ENCODE data around the gene SNCAIP.

SNCAIP gene

GRCh38 chr5:122354293-122354692 is 42.3 kb downstream of the SNCAIP start:
- peaks cover 0 to 5% of the 10 kb centered on the region in 2 donors for H3K4me1 ChIP-seq (ENCODE audit: control insufficient read depth in 2 of 2, insufficient read depth in 2 of 2, low read length in 2 of 2)
- H3K9ac ChIP-seq (ENCODE audit: low read depth in 1 of 2, low read length in 2 of 2): no peak overlapping the region
- H3K36me3 ChIP-seq (ENCODE audit: control insufficient read depth in 2 of 2, insufficient read depth in 2 of 2, low read length in 2 of 2): no peaks in the 10 kb centered on the region
- no peaks in the 10 kb centered on the region for H3K27me3 ChIP-seq (ENCODE audit: control insufficient read depth in 2 of 2, insufficient read depth in 2 of 2, low read length in 2 of 2)
- H3K4me3 ChIP-seq (ENCODE audit: low read length in 2 of 2): no peak overlapping the region
- no peak overlapping the region for H3K27ac ChIP-seq (ENCODE audit: low read depth in 2 of 2, low read length in 2 of 2)
- H3K9me3 ChIP-seq (ENCODE audit: control insufficient read depth in 2 of 2, low read length in 2 of 2): no peaks in the 10 kb centered on the region

- Histone ChIP-seq H3K36me3 (ENCODE audit: control insufficient read depth in 2 of 2, insufficient read depth in 2 of 2, low read length in 2 of 2) (no peaks in the 10 kb centered on the region), H3K27me3 (ENCODE audit: control insufficient read depth in 2 of 2, insufficient read depth in 2 of 2, low read length in 2 of 2) (no peaks in the 10 kb centered on the region), H3K9ac (ENCODE audit: low read depth in 1 of 2, low read length in 2 of 2) (no peak overlapping the region), H3K9me3 (ENCODE audit: control insufficient read depth in 2 of 2, low read length in 2 of 2) (no peaks in the 10 kb centered on the region), H3K4me1 (ENCODE audit: control insufficient read depth in 2 of 2, insufficient read depth in 2 of 2, low read length in 2 of 2) (peaks cover 0 to 5% of the 10 kb centered on the region in 2 donors), H3K27ac (ENCODE audit: low read depth in 2 of 2, low read length in 2 of 2) (no peak overlapping the region), H3K4me3 (ENCODE audit: low read length in 2 of 2) (no peak overlapping the region)
These were observed 43.3 kb downstream of the SNCAIP start for GRCh38 chr5:122355324-122355723.

GRCh38 chr5:122356855-122357254 is 44.8 kb downstream of the SNCAIP start:
- Histone ChIP-seq H3K4me1 (ENCODE audit: control insufficient read depth in 2 of 2, insufficient read depth in 2 of 2, low read length in 2 of 2) (peaks cover 0 to 5% of the 10 kb centered on the region in 2 donors), H3K4me3 (ENCODE audit: low read length in 2 of 2) (no peak overlapping the region), H3K27me3 (ENCODE audit: control insufficient read depth in 2 of 2, insufficient read depth in 2 of 2, low read length in 2 of 2) (no peaks in the 10 kb centered on the region), H3K27ac (ENCODE audit: low read depth in 2 of 2, low read length in 2 of 2) (no peak overlapping the region), H3K9ac (ENCODE audit: low read depth in 1 of 2, low read length in 2 of 2) (no peak overlapping the region), H3K9me3 (ENCODE audit: control insufficient read depth in 2 of 2, low read length in 2 of 2) (no peaks in the 10 kb centered on the region), H3K36me3 (ENCODE audit: control insufficient read depth in 2 of 2, insufficient read depth in 2 of 2, low read length in 2 of 2) (no peaks in the 10 kb centered on the region)

GRCh38 chr5:122358372-122358979 is 46.4 kb downstream of the SNCAIP start:
- Histone ChIP-seq H3K27me3 (ENCODE audit: control insufficient read depth in 2 of 2, insufficient read depth in 2 of 2, low read length in 2 of 2) (no peaks in the 10 kb centered on the region), H3K27ac (ENCODE audit: low read depth in 2 of 2, low read length in 2 of 2) (no peak overlapping the region), H3K4me1 (ENCODE audit: control insufficient read depth in 2 of 2, insufficient read depth in 2 of 2, low read length in 2 of 2) (peaks cover 0 to 5% of the 10 kb centered on the region in 2 donors), H3K9ac (ENCODE audit: low read depth in 1 of 2, low read length in 2 of 2) (no peak overlapping the region), H3K4me3 (ENCODE audit: low read length in 2 of 2) (no peak overlapping the region), H3K36me3 (ENCODE audit: control insufficient read depth in 2 of 2, insufficient read depth in 2 of 2, low read length in 2 of 2) (no peaks in the 10 kb centered on the region), H3K9me3 (ENCODE audit: control insufficient read depth in 2 of 2, low read length in 2 of 2) (no peaks in the 10 kb centered on the region)

GRCh38 chr5:122362361-122362760 is 50.3 kb downstream of the SNCAIP start:
- Histone ChIP-seq H3K27ac (ENCODE audit: low read depth in 2 of 2, low read length in 2 of 2) (no peak overlapping the region), H3K4me1 (ENCODE audit: control insufficient read depth in 2 of 2, insufficient read depth in 2 of 2, low read length in 2 of 2) (no peaks in the 10 kb centered on the region), H3K36me3 (ENCODE audit: control insufficient read depth in 2 of 2, insufficient read depth in 2 of 2, low read length in 2 of 2) (no peaks in the 10 kb centered on the region), H3K4me3 (ENCODE audit: low read length in 2 of 2) (no peak overlapping the region), H3K9me3 (ENCODE audit: control insufficient read depth in 2 of 2, low read length in 2 of 2) (no peaks in the 10 kb centered on the region), H3K27me3 (ENCODE audit: control insufficient read depth in 2 of 2, insufficient read depth in 2 of 2, low read length in 2 of 2) (no peaks in the 10 kb centered on the region), H3K9ac (ENCODE audit: low read depth in 1 of 2, low read length in 2 of 2) (no peak overlapping the region)

GRCh38 chr5:122363623-122364022 is 51.6 kb downstream of the SNCAIP start:
- H3K4me1 ChIP-seq (ENCODE audit: control insufficient read depth in 2 of 2, insufficient read depth in 2 of 2, low read length in 2 of 2): no peaks in the 10 kb centered on the region
- no peaks in the 10 kb centered on the region for H3K9me3 ChIP-seq (ENCODE audit: control insufficient read depth in 2 of 2, low read length in 2 of 2)
- H3K9ac ChIP-seq (ENCODE audit: low read depth in 1 of 2, low read length in 2 of 2): no peak overlapping the region
- no peak overlapping the region for H3K27ac ChIP-seq (ENCODE audit: low read depth in 2 of 2, low read length in 2 of 2)
- no peaks in the 10 kb centered on the region for H3K36me3 ChIP-seq (ENCODE audit: control insufficient read depth in 2 of 2, insufficient read depth in 2 of 2, low read length in 2 of 2)
- H3K27me3 ChIP-seq (ENCODE audit: control insufficient read depth in 2 of 2, insufficient read depth in 2 of 2, low read length in 2 of 2): no peaks in the 10 kb centered on the region
- H3K4me3 ChIP-seq (ENCODE audit: low read length in 2 of 2): no peak overlapping the region

- no peaks in the 10 kb centered on the region for H3K4me1 ChIP-seq (ENCODE audit: control insufficient read depth in 2 of 2, insufficient read depth in 2 of 2, low read length in 2 of 2)
- no peak overlapping the region for H3K9ac ChIP-seq (ENCODE audit: low read depth in 1 of 2, low read length in 2 of 2)
- no peaks in the 10 kb centered on the region for H3K27me3 ChIP-seq (ENCODE audit: control insufficient read depth in 2 of 2, insufficient read depth in 2 of 2, low read length in 2 of 2)
- no peak overlapping the region for H3K27ac ChIP-seq (ENCODE audit: low read depth in 2 of 2, low read length in 2 of 2)
- H3K9me3 ChIP-seq (ENCODE audit: control insufficient read depth in 2 of 2, low read length in 2 of 2): no peaks in the 10 kb centered on the region
- H3K36me3 ChIP-seq (ENCODE audit: control insufficient read depth in 2 of 2, insufficient read depth in 2 of 2, low read length in 2 of 2): no peaks in the 10 kb centered on the region
- no peak overlapping the region for H3K4me3 ChIP-seq (ENCODE audit: low read length in 2 of 2)
These were observed 54.5 kb downstream of the SNCAIP start for GRCh38 chr5:122366501-122366900.

- H3K36me3 ChIP-seq (ENCODE audit: control insufficient read depth in 2 of 2, insufficient read depth in 2 of 2, low read length in 2 of 2): no peaks in the 10 kb centered on the region
- H3K27me3 ChIP-seq (ENCODE audit: control insufficient read depth in 2 of 2, insufficient read depth in 2 of 2, low read length in 2 of 2): no peaks in the 10 kb centered on the region
- H3K9me3 ChIP-seq (ENCODE audit: control insufficient read depth in 2 of 2, low read length in 2 of 2): no peaks in the 10 kb centered on the region
- no peak overlapping the region for H3K4me3 ChIP-seq (ENCODE audit: low read length in 2 of 2)
- H3K9ac ChIP-seq (ENCODE audit: low read depth in 1 of 2, low read length in 2 of 2): no peak overlapping the region
- H3K27ac ChIP-seq (ENCODE audit: low read depth in 2 of 2, low read length in 2 of 2): no peak overlapping the region
- H3K4me1 ChIP-seq (ENCODE audit: control insufficient read depth in 2 of 2, insufficient read depth in 2 of 2, low read length in 2 of 2): no peaks in the 10 kb centered on the region
These were observed 55.4 kb downstream of the SNCAIP start for GRCh38 chr5:122367456-122367855.

- Histone ChIP-seq H3K9me3 (ENCODE audit: control insufficient read depth in 2 of 2, low read length in 2 of 2) (no peaks in the 10 kb centered on the region), H3K4me1 (ENCODE audit: control insufficient read depth in 2 of 2, insufficient read depth in 2 of 2, low read length in 2 of 2) (no peaks in the 10 kb centered on the region), H3K27me3 (ENCODE audit: control insufficient read depth in 2 of 2, insufficient read depth in 2 of 2, low read length in 2 of 2) (no peaks in the 10 kb centered on the region), H3K9ac (ENCODE audit: low read depth in 1 of 2, low read length in 2 of 2) (no peak overlapping the region), H3K27ac (ENCODE audit: low read depth in 2 of 2, low read length in 2 of 2) (no peak overlapping the region), H3K36me3 (ENCODE audit: control insufficient read depth in 2 of 2, insufficient read depth in 2 of 2, low read length in 2 of 2) (no peaks in the 10 kb centered on the region), H3K4me3 (ENCODE audit: low read length in 2 of 2) (no peak overlapping the region)
These were observed 56.6 kb downstream of the SNCAIP start for GRCh38 chr5:122368510-122369251.

- Histone ChIP-seq H3K27me3 (ENCODE audit: control insufficient read depth in 2 of 2, insufficient read depth in 2 of 2, low read length in 2 of 2) (no peaks in the 10 kb centered on the region), H3K9ac (ENCODE audit: low read depth in 1 of 2, low read length in 2 of 2) (no peak overlapping the region), H3K4me3 (ENCODE audit: low read length in 2 of 2) (no peak overlapping the region), H3K9me3 (ENCODE audit: control insufficient read depth in 2 of 2, low read length in 2 of 2) (no peaks in the 10 kb centered on the region), H3K27ac (ENCODE audit: low read depth in 2 of 2, low read length in 2 of 2) (no peak overlapping the region), H3K36me3 (ENCODE audit: control insufficient read depth in 2 of 2, insufficient read depth in 2 of 2, low read length in 2 of 2) (no peaks in the 10 kb centered on the region), H3K4me1 (ENCODE audit: control insufficient read depth in 2 of 2, insufficient read depth in 2 of 2, low read length in 2 of 2) (no peaks in the 10 kb centered on the region)
These were observed 57.3 kb downstream of the SNCAIP start for GRCh38 chr5:122369253-122369815.
